CD4-positive, alpha-beta T cell (primary cell): Measurements from ENCODE around the gene MKI67. TPM values are rescaled to one million over a fixed set of nuclear protein-coding genes. Genes with fewer than 3 reads are reported as not detected.

Source experiments
- ATAC-seq: fragments of 200-7000 bp; cut with Tn5 transposase; one replicate; pipeline ENCODE4 v1.10.0; 2022; ENCODE audit warnings: mild to moderate bottlenecking; ENCODE audit not compliant: poor library complexity
- CTCF ChIA-PET: fragments of 350-600 bp; sonication (Branson Sonifier 250); formaldehyde crosslinking; loops from one replicate; lab custom pipeline; 2021; ENCODE audit warnings: antibody characterized with exemption, inconsistent platforms; lab: Charles Lee
- POLR2A ChIA-PET: fragments of 350-600 bp; sonication (Branson Sonifier 250); formaldehyde crosslinking; loops from one replicate; lab custom pipeline; 2021; ENCODE audit warnings: antibody characterized with exemption, inconsistent platforms; lab: Charles Lee
- DNase-seq, 14 experiments: peaks; one replicate each; pipeline ENCODE4 v3.0.0-alpha.2; 2013 to 2020; ENCODE audit warnings: mixed read lengths in 2 of 14
- H3K27ac ChIP-seq, 2 donors: one replicate each; pipeline versions ENCODE4 v1.5.1 to v1.7.0; 2013; ENCODE audit warnings: low read length in 2 of 2, low read depth in 1 of 2, mild to moderate bottlenecking in 1 of 2
- H3K27me3 ChIP-seq, 2 experiments: 1 replicate in 1 of 2; 2 replicates in 1 of 2; pipeline versions ENCODE4 v1.6.1 to v1.7.0; 2013; ENCODE audit warnings: low read length in 2 of 2, control low read depth in 1 of 2, mild to moderate bottlenecking in 1 of 2, moderate library complexity in 1 of 2; ENCODE audit not compliant: insufficient read depth in 2 of 2, control insufficient read depth in 1 of 2
- H3K36me3 ChIP-seq: one replicate; pipeline ENCODE4 v1.6.1; 2013; ENCODE audit warnings: low read length, control low read depth; ENCODE audit not compliant: insufficient read depth
- H3K4me1 ChIP-seq: one replicate; pipeline ENCODE4 v1.6.1; 2013; ENCODE audit warnings: low read length, control low read depth; ENCODE audit not compliant: insufficient read depth
- H3K4me3 ChIP-seq: one replicate; pipeline ENCODE4 v1.5.1; 2013; ENCODE audit warnings: mild to moderate bottlenecking, low read length, moderate library complexity
- H3K9me3 ChIP-seq, 2 experiments: 1 replicate in 1 of 2; 2 replicates in 1 of 2; pipeline versions ENCODE4 v1.6.1 to v1.7.0; 2013; ENCODE audit warnings: low read length in 2 of 2, mild to moderate bottlenecking in 2 of 2, control low read depth in 1 of 2, moderate library complexity in 1 of 2; ENCODE audit not compliant: control insufficient read depth in 1 of 2, insufficient read depth in 1 of 2
- H3K27ac Mint-ChIP-seq: one replicate; pipeline ENCODE4 v1.8.0; 2020; ENCODE audit warnings: mixed read lengths
- H3K27me3 Mint-ChIP-seq: one replicate; pipeline ENCODE4 v1.8.0; 2021; ENCODE audit warnings: mixed read lengths
- H3K36me3 Mint-ChIP-seq: one replicate; pipeline ENCODE4 v1.8.0; 2021; ENCODE audit warnings: low read depth, mixed read lengths
- H3K4me1 Mint-ChIP-seq: one replicate; pipeline ENCODE4 v1.8.0; 2021; ENCODE audit warnings: low read depth, mixed read lengths
- H3K4me3 Mint-ChIP-seq: one replicate; pipeline ENCODE4 v1.8.0; 2020; ENCODE audit warnings: mild to moderate bottlenecking, mixed read lengths
- H3K9me3 Mint-ChIP-seq: one replicate; pipeline ENCODE4 v1.8.0; 2020; ENCODE audit warnings: mixed read lengths
- intact Hi-C, 2 experiments: fragments of 100-400 bp; cut with DNase I in 1 of 2; cut with micrococcal nuclease in 1 of 2; formaldehyde crosslinking; loops; one replicate each; pipeline versions ENCODE4 v1.15.1 to v1.9.0; 2023 to 2025; cut with DNase I, micrococcal nuclease
- total RNA-seq, 174 experiments: library from RNA in 2 of 174; stranded (reverse) in 2 of 174; gene quantifications; one replicate each; pipeline ENCODE4 v1.2.3 and lab custom pipeline; 2021 to 2026
- TF ChIP-seq, protein P1 (sequence below): fragments of 200-600 bp; IDR thresholded peaks from one replicate; pipeline ENCODE4 v1.8.0; 2022; ENCODE audit warnings: antibody characterized with exemption, mild to moderate bottlenecking

The MKI67 gene
- total RNA-seq, 2 experiments from 2014 or later: 0.92 to 1.2 TPM

DNA sequence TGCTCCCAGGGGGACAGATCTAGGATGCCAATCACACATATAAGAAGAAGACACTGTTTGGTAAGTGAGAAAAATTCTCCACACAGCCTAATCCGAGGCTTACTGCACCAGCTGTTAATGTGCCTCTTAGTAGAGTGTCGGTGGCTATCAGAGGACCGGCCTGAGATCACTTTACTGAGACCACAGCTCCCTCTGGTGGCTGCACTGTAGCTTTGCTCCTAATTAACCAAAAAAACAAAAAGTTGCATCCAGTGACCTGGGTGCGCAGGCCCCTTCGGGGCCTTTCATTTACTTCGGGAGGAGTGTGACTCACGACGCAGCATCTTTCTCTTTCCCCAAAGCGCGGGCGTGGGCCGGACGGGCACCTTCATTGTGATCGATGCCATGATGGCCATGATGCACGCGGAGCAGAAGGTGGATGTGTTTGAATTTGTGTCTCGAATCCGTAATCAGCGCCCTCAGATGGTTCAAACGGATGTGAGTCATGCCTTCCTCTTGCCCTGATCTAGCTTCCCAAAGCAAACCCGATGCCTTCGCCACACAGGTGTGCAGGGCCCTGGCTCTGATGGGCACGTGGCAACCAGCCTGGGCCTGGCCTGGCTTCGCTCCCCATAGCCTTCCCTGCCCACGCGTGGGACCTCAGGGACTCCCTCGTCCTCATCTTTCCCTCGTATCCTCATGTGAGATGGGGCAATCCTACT lies 56.7 kb downstream of the MKI67 start:
- Histone ChIP-seq H3K9me3 (no peaks in the 10 kb centered on the region), H3K27me3 (no peaks in the 10 kb centered on the region), H3K36me3 (peaks cover 86% of the 10 kb centered on the region), H3K4me1 (peaks cover 44% of the 10 kb centered on the region), H3K4me3 (no peak overlapping the region), H3K27ac (no peak overlapping the region)
- DNase-seq: peak; percentile 70 to 92 (median 78)
- Mint-ChIP-seq H3K9me3 (no peaks in the 10 kb centered on the region), H3K27ac (peak overlapping the region; percentile 59), H3K27me3 (no peaks in the 10 kb centered on the region), H3K36me3 (peaks cover 93% of the 10 kb centered on the region), H3K4me3 (no peak overlapping the region), H3K4me1 (peaks cover 48% of the 10 kb centered on the region)
- TF ChIP-seq, protein P1, sequence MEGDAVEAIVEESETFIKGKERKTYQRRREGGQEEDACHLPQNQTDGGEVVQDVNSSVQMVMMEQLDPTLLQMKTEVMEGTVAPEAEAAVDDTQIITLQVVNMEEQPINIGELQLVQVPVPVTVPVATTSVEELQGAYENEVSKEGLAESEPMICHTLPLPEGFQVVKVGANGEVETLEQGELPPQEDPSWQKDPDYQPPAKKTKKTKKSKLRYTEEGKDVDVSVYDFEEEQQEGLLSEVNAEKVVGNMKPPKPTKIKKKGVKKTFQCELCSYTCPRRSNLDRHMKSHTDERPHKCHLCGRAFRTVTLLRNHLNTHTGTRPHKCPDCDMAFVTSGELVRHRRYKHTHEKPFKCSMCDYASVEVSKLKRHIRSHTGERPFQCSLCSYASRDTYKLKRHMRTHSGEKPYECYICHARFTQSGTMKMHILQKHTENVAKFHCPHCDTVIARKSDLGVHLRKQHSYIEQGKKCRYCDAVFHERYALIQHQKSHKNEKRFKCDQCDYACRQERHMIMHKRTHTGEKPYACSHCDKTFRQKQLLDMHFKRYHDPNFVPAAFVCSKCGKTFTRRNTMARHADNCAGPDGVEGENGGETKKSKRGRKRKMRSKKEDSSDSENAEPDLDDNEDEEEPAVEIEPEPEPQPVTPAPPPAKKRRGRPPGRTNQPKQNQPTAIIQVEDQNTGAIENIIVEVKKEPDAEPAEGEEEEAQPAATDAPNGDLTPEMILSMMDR: peak; percentile 90
- intact Hi-C loops: loop anchor here (1.0 to 5.0 kb wide), 5 partner anchors 22 to 162 kb away; partner anchors contain the start of genes PTPRE (in 2 of the 2) and MKI67 (in 1 of the 2)
- POLR2A ChIA-PET: interaction anchor here (0.6 to 1.9 kb wide), 6 partner anchors 21 to 163 kb away, joined by 3 to 16 read pairs (median 5); partner anchors contain the start of gene PTPRE
- peak; percentile 55 for ATAC-seq
- CTCF ChIA-PET: interaction anchor here (0.7 to 1.6 kb wide), 15 partner anchors 10 to 163 kb away, joined by 3 to 83 read pairs (median 4); partner anchors contain the start of gene PTPRE

DNA sequence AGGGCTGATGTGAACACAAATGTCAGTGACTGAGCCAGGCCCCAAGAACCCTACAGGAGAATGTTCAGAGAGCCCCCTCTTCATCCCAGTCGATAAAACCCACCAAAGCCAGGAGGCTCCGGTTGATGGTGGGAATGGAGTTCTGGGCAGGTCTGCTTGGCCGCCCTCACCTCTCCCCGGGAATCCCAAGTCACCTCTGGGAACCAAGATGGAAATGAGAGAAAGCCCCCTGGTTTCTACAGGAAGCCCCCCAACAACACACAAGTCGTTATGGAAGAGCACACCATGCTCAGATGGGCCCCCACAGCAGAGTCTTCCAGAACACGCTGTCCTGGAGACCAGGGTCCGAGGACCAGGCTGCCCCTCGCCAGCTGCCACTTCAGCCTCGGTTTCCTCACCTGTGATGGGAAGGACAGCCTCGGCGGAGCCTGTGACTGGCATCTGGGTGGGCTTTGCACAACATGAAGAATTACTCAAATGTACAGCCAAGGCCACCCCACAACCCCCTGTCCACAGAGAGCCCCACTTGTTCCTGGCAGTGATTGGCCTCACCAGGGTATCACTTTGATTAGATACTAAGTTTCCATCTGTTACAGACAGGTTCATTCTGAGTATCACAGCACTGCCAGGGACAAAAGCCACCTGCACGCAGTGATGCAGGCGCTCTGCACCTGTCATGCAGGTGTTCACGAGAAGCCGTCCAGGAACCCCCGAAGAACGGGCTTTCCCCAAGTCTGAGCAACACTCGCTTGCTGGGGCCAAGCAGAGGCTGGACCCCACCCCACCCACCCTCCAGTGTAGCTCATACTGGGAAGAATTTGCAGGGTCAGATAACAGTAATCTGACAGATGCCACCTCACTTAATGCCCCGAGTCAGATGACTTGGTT lies 57.6 kb downstream of the MKI67 start:
- Histone ChIP-seq H3K9me3 (no peaks in the 10 kb centered on the region), H3K27ac (no peak overlapping the region), H3K4me1 (peaks cover 53% of the 10 kb centered on the region), H3K27me3 (no peaks in the 10 kb centered on the region), H3K36me3 (peaks cover 79% of the 10 kb centered on the region), H3K4me3 (no peak overlapping the region)
- CTCF ChIA-PET: interaction anchor here (0.7 to 1.6 kb wide), 15 partner anchors 10 to 162 kb away, joined by 3 to 83 read pairs (median 4); partner anchors contain the start of gene PTPRE
- Mint-ChIP-seq H3K27ac (peak overlapping the region; percentile 59), H3K4me1 (peaks cover 51% of the 10 kb centered on the region), H3K27me3 (no peaks in the 10 kb centered on the region), H3K9me3 (no peaks in the 10 kb centered on the region), H3K36me3 (peaks cover 84% of the 10 kb centered on the region), H3K4me3 (no peak overlapping the region)
- DNase-seq (no peak), ATAC-seq (no peak)
- TF ChIP-seq, protein P1: no peak
- POLR2A ChIA-PET: interaction anchor here (0.6 to 1.9 kb wide), 7 partner anchors 20 to 162 kb away, joined by 3 to 16 read pairs (median 6); partner anchors contain the start of gene PTPRE
- intact Hi-C loops: loop anchor here (1.0 to 5.0 kb wide), 5 partner anchors 21 to 161 kb away; partner anchors contain the start of genes PTPRE (in 2 of the 2) and MKI67 (in 1 of the 2)
